CD14-positive monocyte (primary cell): ENCODE measurements around the gene RDH5. TPM values are rescaled to one million over a fixed set of nuclear protein-coding genes. Genes with fewer than 3 reads are reported as not detected.

Experiments
- DNase-seq, 3 donors: peaks; one replicate each; pipeline ENCODE4 v3.0.0-alpha.2; 2011 to 2022
- H2AFZ ChIP-seq: 2 replicates; pipeline ENCODE4 v1.6.0; 2012; ENCODE audit warnings: mild to moderate bottlenecking, low read depth, low read length, inconsistent platforms; ENCODE audit not compliant: insufficient read depth, poor library complexity, severe bottlenecking
- H3K27ac ChIP-seq, 2 donors: 1 replicate in 1 of 2; 2 replicates in 1 of 2; pipeline ENCODE4 v1.5.1; 2012 to 2013; ENCODE audit warnings: low read length in 2 of 2, control low read depth in 1 of 2, inconsistent platforms in 1 of 2, low read depth in 1 of 2, mild to moderate bottlenecking in 1 of 2
- H3K27me3 ChIP-seq, 2 donors: one replicate each; pipeline versions ENCODE4 v1.6.0 to v1.6.1; 2011 to 2013; ENCODE audit warnings: low read length in 2 of 2; ENCODE audit not compliant: control insufficient read depth in 2 of 2, insufficient read depth in 2 of 2
- H3K36me3 ChIP-seq, 2 donors: replicated peaks in 1 of 2; 1 replicate in 1 of 2; 2 replicates in 1 of 2; pipeline versions ENCODE4 v1.5.1 to v1.6.1; 2012 to 2013; ENCODE audit warnings: low read length in 2 of 2, control low read depth in 1 of 2, inconsistent platforms in 1 of 2, mild to moderate bottlenecking in 1 of 2; ENCODE audit not compliant: insufficient read depth in 2 of 2, control insufficient read depth in 1 of 2
- H3K4me1 ChIP-seq, 2 donors: 1 replicate in 1 of 2; 2 replicates in 1 of 2; pipeline versions ENCODE4 v1.5.1 to v1.6.1; 2012 to 2013; ENCODE audit warnings: low read length in 2 of 2, control low read depth in 1 of 2, inconsistent platforms in 1 of 2, mild to moderate bottlenecking in 1 of 2, moderate library complexity in 1 of 2; ENCODE audit not compliant: insufficient read depth in 2 of 2, control insufficient read depth in 1 of 2
- H3K4me2 ChIP-seq: replicated peaks from 2 replicates; pipeline ENCODE3; 2012; ENCODE audit warnings: low read length, moderate library complexity, mild to moderate bottlenecking; ENCODE audit not compliant: poor library complexity, severe bottlenecking; ENCODE audit errors: extremely low read depth
- H3K4me3 ChIP-seq, 3 experiments: fragments of 200-600 bp in 1 of 3; sonication (generic) in 1 of 3; replicated peaks in 1 of 3; 1 replicate in 2 of 3; 2 replicates in 1 of 3; pipeline ENCODE4 v1.5.1; 2011 to 2013; ENCODE audit warnings: low read length in 3 of 3, mild to moderate bottlenecking in 3 of 3, control low read depth in 2 of 3, low read depth in 2 of 3, inconsistent platforms in 1 of 3, moderate library complexity in 1 of 3
- H3K79me2 ChIP-seq: 2 replicates; pipeline ENCODE4 v1.6.0; 2012; ENCODE audit warnings: mild to moderate bottlenecking, control low read depth, inconsistent platforms, low read length, moderate library complexity; ENCODE audit not compliant: insufficient read depth
- H3K9ac ChIP-seq: 2 replicates; pipeline ENCODE4 v1.6.0; 2017; ENCODE audit warnings: low read length, mild to moderate bottlenecking; ENCODE audit not compliant: insufficient read depth, poor library complexity, severe bottlenecking
- H3K9me3 ChIP-seq, 2 donors: replicated peaks in 1 of 2; 1 replicate in 1 of 2; 2 replicates in 1 of 2; pipeline versions ENCODE4 v1.5.1 to v1.6.1; 2012 to 2013; ENCODE audit warnings: low read length in 2 of 2, control low read depth in 1 of 2; ENCODE audit not compliant: control insufficient read depth in 1 of 2, insufficient read depth in 1 of 2
- H4K20me1 ChIP-seq: 2 replicates; pipeline ENCODE4 v1.6.0; 2012; ENCODE audit warnings: mild to moderate bottlenecking, low read length, control low read depth, moderate library complexity; ENCODE audit not compliant: insufficient read depth
- H3K27ac Mint-ChIP-seq, 7 donors: one replicate each; pipeline ENCODE4 v1.8.0; 2020; ENCODE audit warnings: mild to moderate bottlenecking in 7 of 7, mixed read lengths in 7 of 7, moderate library complexity in 6 of 7, inconsistent platforms in 2 of 7
- H3K27me3 Mint-ChIP-seq, 3 donors: one replicate each; pipeline ENCODE4 v1.8.0; 2021 to 2022; ENCODE audit warnings: low read depth in 3 of 3, mild to moderate bottlenecking in 3 of 3, mixed read lengths in 3 of 3, moderate library complexity in 3 of 3, inconsistent platforms in 1 of 3
- H3K36me3 Mint-ChIP-seq, 2 donors: one replicate each; pipeline ENCODE4 v1.8.0; 2020; ENCODE audit warnings: mixed read lengths in 2 of 2, inconsistent platforms in 1 of 2, mild to moderate bottlenecking in 1 of 2
- H3K4me1 Mint-ChIP-seq: one replicate; pipeline ENCODE4 v1.8.0; 2020; ENCODE audit warnings: mild to moderate bottlenecking, mixed read lengths
- H3K4me3 Mint-ChIP-seq, 2 donors: one replicate each; pipeline ENCODE4 v1.8.0; 2020; ENCODE audit warnings: mild to moderate bottlenecking in 2 of 2, mixed read lengths in 2 of 2, moderate library complexity in 1 of 2
- H3K9me3 Mint-ChIP-seq, 7 donors: one replicate each; pipeline ENCODE4 v1.8.0; 2020 to 2022; ENCODE audit warnings: mixed read lengths in 7 of 7, mild to moderate bottlenecking in 6 of 7, moderate library complexity in 6 of 7, inconsistent platforms in 2 of 7
- CTCF ChIP-seq: fragments of 200-600 bp; IDR thresholded peaks from one replicate; pipeline ENCODE4 v1.8.0; 2022; ENCODE audit warnings: antibody characterized with exemption, mild to moderate bottlenecking
- WGBS: methylation state at CpG from one replicate; pipeline ENCODE4 v1.1.5; 2013; ENCODE audit warnings: missing lambda C conversion rate; ENCODE audit not compliant: insufficient coverage; 5-methylcytosine and 5-hydroxymethylcytosine counted together
- intact Hi-C, 2 donors: fragments of 100-400 bp; cut with micrococcal nuclease; formaldehyde crosslinking; loops; one replicate each; pipeline versions ENCODE4 v1.15.0 to v1.15.1; 2023
- polyA plus RNA-seq, 3 donors: library from polyadenylated mRNA; depleted of rRNA in 1 of 3; unstranded in 2 of 3; stranded (reverse) in 1 of 3; fragments of 300-500 nt in 2 of 3; fragments of >200 nt in 1 of 3; fragmentation: Illumina TruSeq in 2 of 3; gene quantifications; 1 replicate in 2 of 3; 2 replicates in 1 of 3; pipeline ENCODE4 v1.2.3, GENCODE V29; 2012 to 2021

The RDH5 gene
- polyA plus RNA-seq, 3 donors = 1.2 to 10.4 (median 1.2) TPM

- H3K27ac Mint-ChIP-seq = no peak overlapping the region
- no peak overlapping the region for H3K4me3 Mint-ChIP-seq
- intact Hi-C loops = loop anchor here in 1 of 2 donors (5.0 kb wide), 1 partner anchor 34 kb away; the partner anchor contains the start of gene BLOC1S1
Observed at GRCh38 chr12:55683676-55684075, 36.5 kb upstream of the RDH5 start.

GRCh38 chr12:55684761-55685370, 35.3 kb upstream of the RDH5 start:
- Histone ChIP-seq H3K27me3 (no peaks in the 10 kb centered on the region), H3K4me3 (no peak overlapping the region), H3K4me2 (no peak overlapping the region), H3K9ac (no peak overlapping the region), H3K27ac (no peak overlapping the region), H4K20me1 (no peaks in the 10 kb centered on the region), H3K79me2 (no peaks in the 10 kb centered on the region), H3K4me1 (peaks cover 15 to 23% of the 10 kb centered on the region in 2 donors), H2AFZ (no peak overlapping the region), H3K9me3 (no peaks in the 10 kb centered on the region), H3K36me3 (no peaks in the 10 kb centered on the region)
- H3K4me3 Mint-ChIP-seq = no peak overlapping the region
- peaks cover 4 to 7% (median 6%) of the 10 kb centered on the region in 3 donors for H3K27me3 Mint-ChIP-seq
- TF ChIP-seq CTCF = no peak
- H3K4me1 Mint-ChIP-seq = peaks cover 32% of the 10 kb centered on the region
- no peak overlapping the region for H3K27ac Mint-ChIP-seq
- intact Hi-C loops = loop anchor here in 1 of 2 donors (5.0 kb wide), 1 partner anchor 32 kb away; the partner anchor contains the start of gene BLOC1S1
- H3K36me3 Mint-ChIP-seq = peaks cover 5% of the 10 kb centered on the region in 2 donors
- no peaks in the 10 kb centered on the region for H3K9me3 Mint-ChIP-seq
- 98% methylated on average over 15 of the region's 20 CpGs for WGBS
- DNase-seq = no peak

More at GRCh38 chr12:55683676-55684075, 36.5 kb upstream of the RDH5 start:
- Histone ChIP-seq H4K20me1 (no peaks in the 10 kb centered on the region), H2AFZ (no peak overlapping the region), H3K4me2 (no peak overlapping the region), H3K36me3 (no peaks in the 10 kb centered on the region), H3K27me3 (no peaks in the 10 kb centered on the region), H3K4me3 (no peak overlapping the region), H3K79me2 (no peaks in the 10 kb centered on the region), H3K4me1 (peaks cover 15 to 23% of the 10 kb centered on the region in 2 donors), H3K9me3 (no peaks in the 10 kb centered on the region), H3K27ac (no peak overlapping the region), H3K9ac (no peak overlapping the region)
- peaks cover 5% of the 10 kb centered on the region in 2 donors for H3K36me3 Mint-ChIP-seq
- no peak for DNase-seq
- peaks cover 32% of the 10 kb centered on the region for H3K4me1 Mint-ChIP-seq
- no peaks in the 10 kb centered on the region for H3K9me3 Mint-ChIP-seq
- 95% methylated on average over 6 of the region's 7 CpGs for WGBS
- peaks cover 4 to 7% (median 6%) of the 10 kb centered on the region in 3 donors for H3K27me3 Mint-ChIP-seq
- TF ChIP-seq CTCF = no peak
